ENCODE measurements around the gene COQ5. TPM values are rescaled to one million over a fixed set of nuclear protein-coding genes. Genes with fewer than 3 reads are reported as not detected.

Gene COQ5
- total RNA-seq, 1 donor from 2014 or later: 32.0 TPM

GRCh38 chr12:120469450-120470149 lies 59.4 kb downstream of the COQ5 start, which contains the start of gene SRSF9:
Gene SRSF9 (minus strand): TSS chr12:120469748. CDS start chr12:120469609, 139 bp downstream.
- Mint-ChIP-seq H3K4me3 (ENCODE audit: unreplicated experiment) (peak within 1 kb of the TSS; percentile 96), H3K4me1 (ENCODE audit: low read depth, unreplicated experiment) (peaks cover 9% of the 10 kb centered on the region), H3K36me3 (ENCODE audit: unreplicated experiment) (no peaks in the 10 kb centered on the region), H3K9me3 (ENCODE audit: unreplicated experiment) (no peaks in the 10 kb centered on the region), H3K27ac (ENCODE audit: unreplicated experiment) (peak within 1 kb of the TSS; percentile 84), H3K27me3 (ENCODE audit: unreplicated experiment) (peaks cover 5% of the 10 kb centered on the region)
- DNase-seq: peak; percentile 99
- peak; percentile 87 for TF ChIP-seq CTCF (IDR thresholded peaks at IDR 0.05; ENCODE audit: partially characterized antibody, unreplicated experiment)

GRCh38 chr12:120468821-120469449 lies 60.0 kb downstream of the COQ5 start:
- Mint-ChIP-seq H3K27ac (ENCODE audit: unreplicated experiment) (peak overlapping the region; percentile 84), H3K36me3 (ENCODE audit: unreplicated experiment) (no peaks in the 10 kb centered on the region), H3K27me3 (ENCODE audit: unreplicated experiment) (peaks cover 5% of the 10 kb centered on the region), H3K4me3 (ENCODE audit: unreplicated experiment) (peak overlapping the region; percentile 96), H3K4me1 (ENCODE audit: low read depth, unreplicated experiment) (peaks cover 6% of the 10 kb centered on the region), H3K9me3 (ENCODE audit: unreplicated experiment) (no peaks in the 10 kb centered on the region)
- TF ChIP-seq CTCF (IDR thresholded peaks at IDR 0.05; ENCODE audit: partially characterized antibody, unreplicated experiment): no peak
- DNase-seq: peak; percentile 76

- DNase-seq: peak; percentile 55
- H3K4me3 Mint-ChIP-seq (ENCODE audit: unreplicated experiment): peak overlapping the region; percentile 96
These were observed 60.6 kb downstream of the COQ5 start for GRCh38 chr12:120468325-120468820.

GRCh38 chr12:120467439-120467838 lies 61.5 kb downstream of the COQ5 start:
- H3K27ac Mint-ChIP-seq (ENCODE audit: unreplicated experiment): no peak overlapping the region
- peaks cover 6% of the 10 kb centered on the region for H3K4me1 Mint-ChIP-seq (ENCODE audit: low read depth, unreplicated experiment)
- no peak for TF ChIP-seq CTCF (IDR thresholded peaks at IDR 0.05; ENCODE audit: partially characterized antibody, unreplicated experiment)
- H3K4me3 Mint-ChIP-seq (ENCODE audit: unreplicated experiment): peak overlapping the region; percentile 10
- H3K27me3 Mint-ChIP-seq (ENCODE audit: unreplicated experiment): peaks cover 5% of the 10 kb centered on the region
- H3K36me3 Mint-ChIP-seq (ENCODE audit: unreplicated experiment): no peaks in the 10 kb centered on the region
- no peak for DNase-seq
- H3K9me3 Mint-ChIP-seq (ENCODE audit: unreplicated experiment): no peaks in the 10 kb centered on the region

More at GRCh38 chr12:120468325-120468820, 60.6 kb downstream of the COQ5 start:
- peaks cover 6% of the 10 kb centered on the region for H3K4me1 Mint-ChIP-seq (ENCODE audit: low read depth, unreplicated experiment)
- H3K27me3 Mint-ChIP-seq (ENCODE audit: unreplicated experiment): peaks cover 5% of the 10 kb centered on the region
- no peak for TF ChIP-seq CTCF (IDR thresholded peaks at IDR 0.05; ENCODE audit: partially characterized antibody, unreplicated experiment)
- H3K9me3 Mint-ChIP-seq (ENCODE audit: unreplicated experiment): no peaks in the 10 kb centered on the region
- no peaks in the 10 kb centered on the region for H3K36me3 Mint-ChIP-seq (ENCODE audit: unreplicated experiment)
- H3K27ac Mint-ChIP-seq (ENCODE audit: unreplicated experiment): peak overlapping the region; percentile 84

All from glutamatergic neuron (in vitro differentiated cells).